SKM-1 treated with dmso at 0.1 percent for 144 hours (cell line): ENCODE data around the gene ITM2A.

ENCODE experiments used
- DNase-seq: peaks from one replicate; lab custom pipeline; 2025; ENCODE audit not compliant: unreplicated experiment; lab: John Stamatoyannopoulos, UW

Gene ITM2A

GRCh38 chrX:79325263-79325958 is 41.7 kb downstream of the ITM2A start:
- DNase-seq, result no peak
